Upper lobe of left lung (tissue), 4 donors: ENCODE data around the gene CNDP2.

Source experiments
- CTCF ChIP-seq, 6 experiments: fragments of 450-650 bp in 4 of 6; fragments of 200-600 bp in 2 of 6; sonication (generic) in 2 of 6; IDR thresholded peaks; one replicate each; pipeline ENCODE4 v1.5.1; 2016 to 2019; ENCODE audit warnings: antibody characterized with exemption in 6 of 6
- POLR2A ChIP-seq, 4 donors: fragments of 450-650 bp; IDR thresholded peaks; one replicate each; pipeline ENCODE4 v1.5.1; 2016 to 2017; ENCODE audit warnings: antibody characterized with exemption in 4 of 4, mild to moderate bottlenecking in 2 of 4

- TF ChIP-seq POLR2A (IDR thresholded peaks at IDR 0.05) (no peak), CTCF (IDR thresholded peaks at IDR 0.05) (no peak)
Measured at GRCh38 chr18:74455386-74455785, 40.8 kb upstream of the CNDP2 start.
